A549 (cell line): ENCODE data around the gene ATP6V0E1.
"Not testable (repeated sequence)": the region's sequence is repeated elsewhere in the genome, so short reads cannot be mapped to it uniquely, and the experiment has no call there.

ENCODE experiments used
- CHD2 ChIP-seq: fragments of 150-350 bp; IDR thresholded peaks from 2 replicates; pipeline ENCODE4 v1.6.1; 2014; ENCODE audit warnings: low read length; ENCODE audit not compliant: partially characterized antibody
- HOXB5 ChIP-seq: fragments of 250-450 bp; sonication (Bioruptor Pico); IDR thresholded peaks from 2 replicates; pipeline ENCODE4 v1.5.0; 2020; ENCODE audit warnings: mild to moderate bottlenecking, moderate library complexity
- JUN ChIP-seq, 2 experiments: fragments of >200 bp; sonication (Bioruptor Twin); formaldehyde crosslinking; IDR thresholded peaks; 2 replicates in 1 of 2; 3 replicates in 1 of 2; pipeline ENCODE4 v1.6.1; 2016 to 2017
- POLR2A ChIP-seq: IDR thresholded peaks from 2 replicates; pipeline ENCODE4 v1.6.1; 2012; ENCODE audit warnings: mild to moderate bottlenecking, low read length
- POLR2AphosphoS2 ChIP-seq: conservative IDR thresholded peaks from 2 replicates; pipeline ENCODE4 v1.6.1; 2012; ENCODE audit warnings: low read length, improper control_type of control experiment, inconsistent platforms
- RAD21 ChIP-seq, 2 experiments: fragments of >200 bp in 1 of 2; sonication (Bioruptor Twin) in 1 of 2; formaldehyde crosslinking in 1 of 2; IDR thresholded peaks in 1 of 2; conservative IDR thresholded peaks in 1 of 2; 2 replicates in 1 of 2; 3 replicates in 1 of 2; pipeline ENCODE4 v1.6.1; 2012 to 2018; ENCODE audit warnings: inconsistent platforms in 1 of 2
- ZC3H11A ChIP-seq: fragments of 450-650 bp; IDR thresholded peaks from 2 replicates; pipeline ENCODE4 v1.6.1; 2014; ENCODE audit warnings: antibody characterized with exemption, mild to moderate bottlenecking
- ZFP36 ChIP-seq: fragments of 450-650 bp; IDR thresholded peaks from 2 replicates; pipeline ENCODE4 v1.6.1; 2014; ENCODE audit warnings: borderline replicate concordance; ENCODE audit not compliant: partially characterized antibody
- TF ChIP-seq, protein P1 (sequence below): fragments of >200 bp; sonication (Bioruptor Twin); formaldehyde crosslinking; IDR thresholded peaks from 3 replicates; pipeline ENCODE4 v1.5.1; 2016
- TF ChIP-seq, protein P2 (sequence below): fragments of 150-350 bp; IDR thresholded peaks from 2 replicates; pipeline ENCODE4 v1.6.1; 2014; ENCODE audit warnings: low read depth, mild to moderate bottlenecking, low read length
- TF ChIP-seq, protein P3 (sequence below): fragments of 250-450 bp; sonication (Bioruptor Pico); IDR thresholded peaks from 2 replicates; pipeline ENCODE4 v1.5.0; 2020; ENCODE audit warnings: low read depth, mild to moderate bottlenecking, moderate library complexity

DNA sequence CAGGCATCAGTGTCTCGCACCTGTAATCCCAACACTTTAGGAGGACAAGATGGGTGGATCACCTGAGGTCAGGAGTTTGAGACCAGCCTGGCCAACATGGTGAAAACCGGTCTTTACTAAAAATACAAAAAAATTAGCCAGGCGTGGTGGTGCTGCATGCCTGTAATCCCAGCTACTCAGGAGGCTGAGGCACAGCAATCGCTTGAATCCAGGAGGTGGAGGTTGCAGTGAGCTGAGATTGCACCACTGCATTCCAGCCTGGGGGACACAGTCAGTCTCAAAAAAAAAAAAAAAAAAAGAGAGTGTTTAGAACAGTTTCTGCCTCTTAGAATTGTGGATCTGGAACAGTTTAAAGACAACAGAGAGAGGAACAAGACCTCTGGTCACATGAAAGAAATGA lies 92.9 kb downstream of the ATP6V0E1 start:
- TF ChIP-seq, protein P1, sequence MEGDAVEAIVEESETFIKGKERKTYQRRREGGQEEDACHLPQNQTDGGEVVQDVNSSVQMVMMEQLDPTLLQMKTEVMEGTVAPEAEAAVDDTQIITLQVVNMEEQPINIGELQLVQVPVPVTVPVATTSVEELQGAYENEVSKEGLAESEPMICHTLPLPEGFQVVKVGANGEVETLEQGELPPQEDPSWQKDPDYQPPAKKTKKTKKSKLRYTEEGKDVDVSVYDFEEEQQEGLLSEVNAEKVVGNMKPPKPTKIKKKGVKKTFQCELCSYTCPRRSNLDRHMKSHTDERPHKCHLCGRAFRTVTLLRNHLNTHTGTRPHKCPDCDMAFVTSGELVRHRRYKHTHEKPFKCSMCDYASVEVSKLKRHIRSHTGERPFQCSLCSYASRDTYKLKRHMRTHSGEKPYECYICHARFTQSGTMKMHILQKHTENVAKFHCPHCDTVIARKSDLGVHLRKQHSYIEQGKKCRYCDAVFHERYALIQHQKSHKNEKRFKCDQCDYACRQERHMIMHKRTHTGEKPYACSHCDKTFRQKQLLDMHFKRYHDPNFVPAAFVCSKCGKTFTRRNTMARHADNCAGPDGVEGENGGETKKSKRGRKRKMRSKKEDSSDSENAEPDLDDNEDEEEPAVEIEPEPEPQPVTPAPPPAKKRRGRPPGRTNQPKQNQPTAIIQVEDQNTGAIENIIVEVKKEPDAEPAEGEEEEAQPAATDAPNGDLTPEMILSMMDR = not testable (repeated sequence)
- not testable (repeated sequence) for TF ChIP-seq HOXB5 (CRISPR knock-in tag); POLR2A; ZC3H11A; CHD2; POLR2AphosphoS2; JUN (IDR thresholded peaks at IDR 0.05); RAD21 (conservative IDR thresholded peaks at IDR 0.05 in 1 of 2, IDR thresholded peaks at IDR 0.05 in 1 of 2); ZFP36
- TF ChIP-seq, protein P2, sequence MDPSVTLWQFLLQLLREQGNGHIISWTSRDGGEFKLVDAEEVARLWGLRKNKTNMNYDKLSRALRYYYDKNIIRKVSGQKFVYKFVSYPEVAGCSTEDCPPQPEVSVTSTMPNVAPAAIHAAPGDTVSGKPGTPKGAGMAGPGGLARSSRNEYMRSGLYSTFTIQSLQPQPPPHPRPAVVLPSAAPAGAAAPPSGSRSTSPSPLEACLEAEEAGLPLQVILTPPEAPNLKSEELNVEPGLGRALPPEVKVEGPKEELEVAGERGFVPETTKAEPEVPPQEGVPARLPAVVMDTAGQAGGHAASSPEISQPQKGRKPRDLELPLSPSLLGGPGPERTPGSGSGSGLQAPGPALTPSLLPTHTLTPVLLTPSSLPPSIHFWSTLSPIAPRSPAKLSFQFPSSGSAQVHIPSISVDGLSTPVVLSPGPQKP = not testable (repeated sequence)
- TF ChIP-seq, protein P3, sequence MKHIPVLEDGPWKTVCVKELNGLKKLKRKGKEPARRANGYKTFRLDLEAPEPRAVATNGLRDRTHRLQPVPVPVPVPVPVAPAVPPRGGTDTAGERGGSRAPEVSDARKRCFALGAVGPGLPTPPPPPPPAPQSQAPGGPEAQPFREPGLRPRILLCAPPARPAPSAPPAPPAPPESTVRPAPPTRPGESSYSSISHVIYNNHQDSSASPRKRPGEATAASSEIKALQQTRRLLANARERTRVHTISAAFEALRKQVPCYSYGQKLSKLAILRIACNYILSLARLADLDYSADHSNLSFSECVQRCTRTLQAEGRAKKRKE = not testable (repeated sequence)
